Neuronal stem cell (in vitro differentiated cells): ENCODE measurements around the gene LNX1.

Source experiments
- DNase-seq: peaks from one replicate; pipeline ENCODE4 v3.0.0-alpha.2; 2013; ENCODE audit warnings: low spot score
- H2AFZ ChIP-seq: one replicate; pipeline ENCODE4 v1.6.1; 2013; ENCODE audit warnings: mild to moderate bottlenecking, low read length, inconsistent platforms
- H2AK5ac ChIP-seq: 2 replicates; pipeline ENCODE4 v1.6.1; 2013; ENCODE audit warnings: low read depth, mild to moderate bottlenecking, inconsistent platforms, low read length, moderate library complexity, mixed read lengths
- H2BK120ac ChIP-seq: 2 replicates; pipeline ENCODE4 v1.6.1; 2013; ENCODE audit warnings: low read depth, mild to moderate bottlenecking, inconsistent platforms, low read length, moderate library complexity, mixed read lengths
- H2BK12ac ChIP-seq: one replicate; pipeline ENCODE4 v1.6.1; 2013; ENCODE audit warnings: low read length, inconsistent platforms
- H2BK15ac ChIP-seq: 2 replicates; pipeline ENCODE4 v1.6.1; 2013; ENCODE audit warnings: mild to moderate bottlenecking, low read length, inconsistent platforms, mixed read lengths
- H2BK5ac ChIP-seq: one replicate; pipeline ENCODE4 v1.6.1; 2013; ENCODE audit warnings: inconsistent platforms, mild to moderate bottlenecking, low read length, moderate library complexity
- H3K14ac ChIP-seq: one replicate; pipeline ENCODE4 v1.6.1; 2013; ENCODE audit warnings: low read length, inconsistent platforms
- H3K18ac ChIP-seq: 2 replicates; pipeline ENCODE4 v1.6.1; 2013; ENCODE audit warnings: low read length, inconsistent platforms
- H3K23ac ChIP-seq: 2 replicates; pipeline ENCODE4 v1.6.1; 2013; ENCODE audit warnings: low read depth, mild to moderate bottlenecking, mixed read lengths, low read length, inconsistent platforms; ENCODE audit not compliant: poor library complexity
- H3K27ac ChIP-seq: replicated peaks from 3 replicates; pipeline ENCODE4 v1.5.1; 2013; ENCODE audit warnings: low read length, inconsistent platforms
- H3K27me3 ChIP-seq, 3 experiments: 2 replicates each; pipeline ENCODE4 v1.6.1; 2013; ENCODE audit warnings: low read length in 3 of 3, mild to moderate bottlenecking in 2 of 3, inconsistent platforms in 1 of 3, low read depth in 1 of 3, mixed read lengths in 1 of 3, moderate library complexity in 1 of 3; ENCODE audit not compliant: control insufficient read depth in 3 of 3, insufficient read depth in 3 of 3
- H3K36me3 ChIP-seq, 2 donors: replicated peaks in 1 of 2; 2 replicates each; pipeline ENCODE4 v1.6.1; 2013; ENCODE audit warnings: low read length in 2 of 2; ENCODE audit not compliant: control insufficient read depth in 2 of 2, insufficient read depth in 2 of 2
- H3K4ac ChIP-seq: 2 replicates; pipeline ENCODE4 v1.6.1; 2013; ENCODE audit warnings: inconsistent platforms, mild to moderate bottlenecking, low read length, moderate library complexity
- H3K4me1 ChIP-seq, 2 donors: 1 replicate in 1 of 2; 2 replicates in 1 of 2; pipeline ENCODE4 v1.6.1; 2013; ENCODE audit warnings: low read length in 2 of 2, low read depth in 1 of 2; ENCODE audit not compliant: control insufficient read depth in 2 of 2, insufficient read depth in 1 of 2
- H3K4me2 ChIP-seq: one replicate; pipeline ENCODE4 v1.6.1; 2013; ENCODE audit warnings: mild to moderate bottlenecking, low read length, inconsistent platforms; ENCODE audit not compliant: insufficient read depth, poor library complexity, severe bottlenecking
- H3K4me3 ChIP-seq, 2 donors: 2 replicates each; pipeline ENCODE4 v1.5.1; 2013; ENCODE audit warnings: low read length in 2 of 2, mild to moderate bottlenecking in 2 of 2, inconsistent platforms in 1 of 2, moderate library complexity in 1 of 2
- H3K79me1 ChIP-seq: one replicate; pipeline ENCODE4 v1.6.1; 2013; ENCODE audit warnings: low read depth, mild to moderate bottlenecking, inconsistent platforms, low read length, moderate library complexity
- H3K9ac ChIP-seq: one replicate; pipeline ENCODE4 v1.6.1; 2013; ENCODE audit warnings: mild to moderate bottlenecking, low read depth, low read length, inconsistent platforms; ENCODE audit not compliant: poor library complexity
- H3K9me3 ChIP-seq, 2 donors: replicated peaks in 1 of 2; 2 replicates each; pipeline versions ENCODE3 to v1.6.1; 2013; ENCODE audit warnings: low read length in 2 of 2, mild to moderate bottlenecking in 2 of 2, inconsistent platforms in 1 of 2, low read depth in 1 of 2, mixed read lengths in 1 of 2, moderate library complexity in 1 of 2; ENCODE audit not compliant: control insufficient read depth in 2 of 2, insufficient read depth in 1 of 2
- H4K8ac ChIP-seq: one replicate; pipeline ENCODE4 v1.6.1; 2013; ENCODE audit warnings: low read depth, mild to moderate bottlenecking, inconsistent platforms, low read length, moderate library complexity
- H4K91ac ChIP-seq: one replicate; pipeline ENCODE4 v1.6.1; 2013; ENCODE audit warnings: low read length, low read depth, mild to moderate bottlenecking, inconsistent platforms; ENCODE audit not compliant: poor library complexity
- WGBS, 2 donors: extraction: QIAGEN DNeasy Blood & Tissue Kit; methylation state at CpG; one replicate each; pipeline ENCODE4 v1.1.7; 2013; ENCODE audit warnings: missing lambda C conversion rate in 2 of 2, mixed read lengths in 1 of 2; ENCODE audit not compliant: insufficient read length in 2 of 2, insufficient replicate concordance in 1 of 2; ENCODE audit errors: extremely low coverage in 2 of 2; 5-methylcytosine and 5-hydroxymethylcytosine counted together

The LNX1 gene

DNA sequence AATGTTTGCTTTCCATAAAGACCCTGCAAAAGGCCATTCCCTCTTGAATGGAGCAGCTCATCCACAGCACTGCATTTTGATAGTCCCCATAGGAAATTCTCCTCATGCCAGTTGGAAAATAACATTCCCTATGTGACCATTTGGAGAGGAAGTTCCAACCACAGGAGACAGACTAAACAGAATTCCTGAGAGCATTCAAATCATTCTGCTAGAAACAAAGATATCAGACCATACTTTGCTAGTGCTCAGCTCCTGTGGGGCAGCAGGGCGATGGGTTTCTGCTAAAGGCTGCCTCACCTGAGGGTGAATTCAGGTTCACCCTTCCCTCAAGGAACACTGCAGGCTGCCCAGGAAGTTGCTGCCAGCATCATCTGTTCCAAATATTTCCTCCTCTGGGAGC, 58.8 kb downstream of the LNX1 start:
- no CpG with 5 or more reads among the region's 1 CpG for WGBS, 2 donors
- no peak overlapping the region for H2BK120ac ChIP-seq
- H2BK12ac ChIP-seq: no peak overlapping the region
- peaks cover 0 to 2% of the 10 kb centered on the region in 2 donors for H3K4me1 ChIP-seq
- DNase-seq: no peak
- H3K4me2 ChIP-seq: no peak overlapping the region
- no peaks in the 10 kb centered on the region for H3K79me1 ChIP-seq
- H4K91ac ChIP-seq: no peak overlapping the region
- H3K27me3 ChIP-seq: no peaks in the 10 kb centered on the region
- no peaks in the 10 kb centered on the region for H3K36me3 ChIP-seq
- no peak overlapping the region for H2AK5ac ChIP-seq
- no peak overlapping the region for H2BK15ac ChIP-seq
- H3K4me3 ChIP-seq: no peak overlapping the region
- H3K18ac ChIP-seq: no peak overlapping the region
- H3K9me3 ChIP-seq: no peaks in the 10 kb centered on the region
- no peak overlapping the region for H3K4ac ChIP-seq
- H2BK5ac ChIP-seq: no peak overlapping the region
- no peak overlapping the region for H3K27ac ChIP-seq
- H3K14ac ChIP-seq: no peak overlapping the region
- no peak overlapping the region for H4K8ac ChIP-seq
- H2AFZ ChIP-seq: no peak overlapping the region
- H3K23ac ChIP-seq: no peak overlapping the region
- no peak overlapping the region for H3K9ac ChIP-seq

DNA sequence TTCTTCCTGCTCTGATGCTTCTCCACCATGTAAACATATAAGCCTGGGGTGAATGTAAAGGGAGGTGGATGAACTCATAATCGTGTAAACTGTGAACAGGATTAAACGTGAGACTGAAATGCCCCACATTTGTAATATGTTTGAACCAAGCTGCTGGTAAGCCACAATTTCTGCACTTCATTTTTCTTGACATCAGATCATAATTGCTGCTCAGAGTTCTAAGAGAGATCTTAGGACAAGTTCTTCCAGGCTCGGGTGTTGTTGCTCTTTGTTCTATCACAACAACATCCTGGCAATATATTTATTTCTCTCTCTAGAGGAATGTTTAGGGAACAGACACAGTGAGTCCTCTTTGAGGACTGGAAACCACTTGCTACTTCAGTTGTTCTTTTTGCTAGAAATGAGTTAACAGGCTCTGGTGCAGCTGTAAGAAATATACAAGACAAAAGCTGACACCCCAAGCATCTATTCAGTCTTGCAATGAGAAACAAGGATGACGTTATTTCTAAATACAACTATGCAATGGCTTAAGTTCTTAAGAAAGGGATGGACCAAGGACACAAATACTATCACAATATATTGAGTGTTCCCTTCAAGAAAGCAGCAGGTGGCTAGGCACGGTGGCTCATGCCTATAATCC, 59.6 kb downstream of the LNX1 start:
- H4K8ac ChIP-seq: no peak overlapping the region
- H3K9me3 ChIP-seq: no peaks in the 10 kb centered on the region
- H4K91ac ChIP-seq: no peak overlapping the region
- no peak overlapping the region for H2AK5ac ChIP-seq
- no peak overlapping the region for H2BK12ac ChIP-seq
- no peak for DNase-seq
- no peak overlapping the region for H2BK120ac ChIP-seq
- no peak overlapping the region for H2BK15ac ChIP-seq
- H3K4ac ChIP-seq: no peak overlapping the region
- no peaks in the 10 kb centered on the region for H3K79me1 ChIP-seq
- no peaks in the 10 kb centered on the region for H3K27me3 ChIP-seq
- H3K27ac ChIP-seq: no peak overlapping the region
- no peak overlapping the region for H3K23ac ChIP-seq
- no peak overlapping the region for H3K4me2 ChIP-seq
- H3K14ac ChIP-seq: no peak overlapping the region
- no peak overlapping the region for H2BK5ac ChIP-seq
- no peak overlapping the region for H3K9ac ChIP-seq
- no CpG with 5 or more reads among the region's 5 CpGs for WGBS, 2 donors
- no peak overlapping the region for H3K4me3 ChIP-seq
- H3K4me1 ChIP-seq: peaks cover 0 to 5% of the 10 kb centered on the region in 2 donors
- H3K36me3 ChIP-seq: no peaks in the 10 kb centered on the region
- H2AFZ ChIP-seq: no peak overlapping the region
- H3K18ac ChIP-seq: no peak overlapping the region

DNA sequence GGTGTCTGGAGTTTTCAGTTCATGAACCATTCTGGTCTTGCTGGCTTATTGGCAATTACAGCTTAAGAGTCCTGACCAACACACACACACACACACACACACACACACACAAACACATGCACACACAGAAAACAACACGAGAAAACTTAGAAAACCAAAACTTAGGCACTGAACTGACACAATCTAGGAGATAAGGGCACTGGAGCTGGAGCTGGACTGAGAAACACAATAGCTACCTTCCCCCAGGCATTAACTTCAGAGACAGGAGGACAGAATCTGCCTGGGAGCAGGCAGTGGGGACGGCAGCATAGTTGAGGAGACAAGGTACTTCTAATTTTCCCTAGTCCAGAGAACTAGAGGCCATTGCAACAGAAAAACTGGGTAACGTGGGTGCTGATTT, 62.3 kb downstream of the LNX1 start:
- no peak overlapping the region for H3K18ac ChIP-seq
- no CpG with 5 or more reads among the region's 3 CpGs for WGBS, 2 donors
- no peak overlapping the region for H3K23ac ChIP-seq
- no peak overlapping the region for H4K91ac ChIP-seq
- H3K4me3 ChIP-seq: no peak overlapping the region
- no peak overlapping the region for H2AK5ac ChIP-seq
- no peak overlapping the region for H2BK12ac ChIP-seq
- no peak overlapping the region for H2BK5ac ChIP-seq
- H3K4me1 ChIP-seq: peaks cover 0 to 7% of the 10 kb centered on the region in 2 donors
- H4K8ac ChIP-seq: no peak overlapping the region
- H3K36me3 ChIP-seq: no peaks in the 10 kb centered on the region
- no peak for DNase-seq
- no peak overlapping the region for H3K14ac ChIP-seq
- H2BK120ac ChIP-seq: no peak overlapping the region
- no peaks in the 10 kb centered on the region for H3K27me3 ChIP-seq
- H2BK15ac ChIP-seq: no peak overlapping the region
- H3K4ac ChIP-seq: no peak overlapping the region
- H3K9ac ChIP-seq: no peak overlapping the region
- H2AFZ ChIP-seq: no peak overlapping the region
- H3K4me2 ChIP-seq: no peak overlapping the region
- H3K27ac ChIP-seq: no peak overlapping the region
- H3K79me1 ChIP-seq: no peaks in the 10 kb centered on the region
- H3K9me3 ChIP-seq: no peaks in the 10 kb centered on the region

DNA sequence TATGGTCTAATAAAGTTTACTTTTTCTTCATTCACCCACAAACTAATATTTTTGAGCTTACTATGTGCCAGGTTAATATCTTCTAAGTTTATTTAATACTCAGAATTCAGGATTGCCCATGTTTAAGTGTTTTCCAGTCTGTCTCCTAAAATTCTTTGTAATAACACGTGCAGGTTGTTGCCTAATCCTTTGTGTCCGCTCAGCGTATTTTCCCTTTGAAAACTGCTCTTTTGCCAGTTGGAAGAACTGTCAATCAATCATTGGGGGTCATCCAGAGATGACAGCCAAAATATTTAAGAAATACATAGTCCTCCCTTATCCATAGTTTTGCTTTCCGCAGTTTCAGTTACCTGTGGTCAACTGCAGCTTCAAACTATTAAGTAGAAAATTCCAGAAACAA, 63.4 kb downstream of the LNX1 start:
- Histone ChIP-seq H3K36me3 (no peaks in the 10 kb centered on the region), H3K9ac (no peak overlapping the region)
- no CpG with 5 or more reads among the region's 4 CpGs for WGBS, 2 donors

More for the DNA sequence above, 63.4 kb downstream of the LNX1 start:
- H2BK15ac ChIP-seq: no peak overlapping the region
- H2AK5ac ChIP-seq: no peak overlapping the region
- H3K27ac ChIP-seq: no peak overlapping the region
- H2BK5ac ChIP-seq: no peak overlapping the region
- H3K27me3 ChIP-seq: no peaks in the 10 kb centered on the region
- H3K23ac ChIP-seq: no peak overlapping the region
- H3K4ac ChIP-seq: no peak overlapping the region
- no peak overlapping the region for H3K4me3 ChIP-seq
- H4K8ac ChIP-seq: no peak overlapping the region
- no peak overlapping the region for H2AFZ ChIP-seq
- H3K14ac ChIP-seq: no peak overlapping the region
- H3K79me1 ChIP-seq: no peaks in the 10 kb centered on the region
- no peak overlapping the region for H3K4me2 ChIP-seq
- H3K9me3 ChIP-seq: no peaks in the 10 kb centered on the region
- H4K91ac ChIP-seq: no peak overlapping the region
- H2BK120ac ChIP-seq: no peak overlapping the region
- H2BK12ac ChIP-seq: no peak overlapping the region
- DNase-seq: no peak
- H3K4me1 ChIP-seq: peaks cover 0 to 7% of the 10 kb centered on the region in 2 donors
- H3K18ac ChIP-seq: no peak overlapping the region
